Measurements from ENCODE around the gene CRB3.

CRB3 gene

GRCh38 chr19:6476155-6476895, 12.3 kb downstream of the CRB3 start:
- DNase-seq, result peak; percentile 53
- H3K36me3 ChIP-seq (ENCODE audit: control insufficient read depth in 1 of 2, insufficient read depth in 2 of 2, low read depth in 1 of 2, low read length in 2 of 2), result no peaks in the 10 kb centered on the region

DNA sequence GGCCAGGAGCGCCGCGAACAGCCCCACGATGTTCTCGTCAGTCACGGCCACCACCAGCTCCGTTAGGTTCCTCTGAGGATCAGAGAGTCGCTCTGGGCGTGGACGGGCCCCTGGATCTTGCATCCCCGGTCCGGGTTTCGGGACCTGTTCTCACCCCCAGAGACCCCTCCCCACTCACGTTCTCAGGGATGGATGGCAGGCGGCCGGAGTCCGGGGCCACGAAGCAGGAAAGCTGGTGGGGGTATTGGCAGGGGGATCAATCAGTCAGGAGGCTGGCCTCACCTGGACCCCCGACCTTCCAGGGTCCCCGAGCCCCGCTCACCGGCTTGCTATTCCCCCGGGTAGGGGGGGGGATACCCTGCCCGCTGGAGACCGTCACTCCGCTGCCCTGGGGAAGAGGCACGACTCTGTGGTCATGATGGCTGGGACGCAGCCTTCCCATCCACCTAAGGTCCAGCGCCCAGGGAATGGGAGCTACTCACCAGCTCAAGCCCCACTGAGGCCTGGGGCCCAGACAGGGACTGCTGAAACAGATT, 12.9 kb downstream of the CRB3 start:
- no peak overlapping the region for H3K18ac ChIP-seq (ENCODE audit: low read depth in 1 of 2, low read length in 2 of 2)
- H3K4me2 ChIP-seq (ENCODE audit: low read length, poor library complexity, severe bottlenecking), result peak overlapping the region; percentile 61
- H2BK12ac ChIP-seq (ENCODE audit: low read length in 2 of 2), result no peak overlapping the region

More at GRCh38 chr19:6476155-6476895, 12.3 kb downstream of the CRB3 start:
- 3% methylated on average over 33 of the region's 33 CpGs for WGBS
- Histone ChIP-seq H3K9ac (ENCODE audit: low read length) (no peak overlapping the region), H2BK12ac (ENCODE audit: low read length in 2 of 2) (no peak overlapping the region), H4K91ac (ENCODE audit: low read length) (no peak overlapping the region), H2BK15ac (ENCODE audit: low read depth, poor library complexity, severe bottlenecking) (no peak overlapping the region), H3K23ac (ENCODE audit: low read length in 2 of 2) (no peak overlapping the region), H3K4me2 (ENCODE audit: low read length, poor library complexity, severe bottlenecking) (peak overlapping the region; percentile 61), H2BK120ac (ENCODE audit: low read depth, low read length) (no peak overlapping the region), H3K27ac (ENCODE audit: low read length, poor library complexity, severe bottlenecking) (no peak overlapping the region), H2BK5ac (ENCODE audit: low read depth, low read length, poor library complexity, severe bottlenecking) (no peak overlapping the region), H2AK5ac (ENCODE audit: low read length, severe bottlenecking) (no peak overlapping the region), H3K4me1 (ENCODE audit: control insufficient read depth, insufficient read depth, low read depth, low read length) (peaks cover 25% of the 10 kb centered on the region), H3K79me1 (replicated peaks; ENCODE audit: low read length, poor library complexity, severe bottlenecking) (no peaks in the 10 kb centered on the region), H3K4me3 (ENCODE audit: insufficient read depth in 1 of 2, low read depth in 1 of 2, low read length in 2 of 2) (peak overlapping the region in 1 of 2 experiments; percentile 34), H3K4ac (ENCODE audit: low read depth in 1 of 2, low read length in 2 of 2) (no peak overlapping the region), H4K8ac (ENCODE audit: low read length) (no peak overlapping the region), H3K9me3 (ENCODE audit: control insufficient read depth, low read length) (no peaks in the 10 kb centered on the region), H3K18ac (ENCODE audit: low read depth in 1 of 2, low read length in 2 of 2) (no peak overlapping the region), H3K27me3 (ENCODE audit: control insufficient read depth in 1 of 2, insufficient read depth in 1 of 2, low read length in 2 of 2) (peaks cover 19 to 60% of the 10 kb centered on the region in 2 experiments), H3K14ac (ENCODE audit: low read length in 2 of 2) (no peak overlapping the region), H2AFZ (ENCODE audit: low read depth, low read length) (no peak overlapping the region)

DNA sequence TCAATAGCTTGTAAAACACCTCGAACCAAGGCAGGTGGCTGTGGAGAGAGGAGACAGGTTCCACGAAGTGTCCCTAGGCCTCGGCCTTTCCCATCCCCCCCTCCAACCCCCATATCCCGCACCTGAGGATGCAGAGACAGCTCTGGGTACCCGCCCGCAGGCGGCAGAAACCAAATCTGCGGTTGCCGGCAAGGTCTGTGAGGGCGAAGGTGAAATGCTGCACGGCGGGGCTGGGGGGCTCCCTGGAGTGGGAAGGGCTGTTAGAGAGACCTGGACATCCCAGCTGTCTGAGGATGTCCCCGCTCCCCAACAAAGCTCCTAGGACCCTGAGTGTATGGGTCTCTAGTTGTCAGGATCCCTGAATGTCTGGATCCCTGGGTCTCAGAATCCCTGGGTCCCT, 14.7 kb downstream of the CRB3 start:
- H3K14ac ChIP-seq (ENCODE audit: low read length in 2 of 2), result no peak overlapping the region
- no peak overlapping the region for H4K91ac ChIP-seq (ENCODE audit: low read length)

More for the DNA sequence above, 12.9 kb downstream of the CRB3 start:
- peaks cover 19 to 64% of the 10 kb centered on the region in 2 experiments for H3K27me3 ChIP-seq (ENCODE audit: control insufficient read depth in 1 of 2, insufficient read depth in 1 of 2, low read length in 2 of 2)
- H3K36me3 ChIP-seq (ENCODE audit: control insufficient read depth in 1 of 2, insufficient read depth in 2 of 2, low read depth in 1 of 2, low read length in 2 of 2), result no peaks in the 10 kb centered on the region
- H2BK5ac ChIP-seq (ENCODE audit: low read depth, low read length, poor library complexity, severe bottlenecking), result no peak overlapping the region
- WGBS, result 41% methylated on average over 21 of the region's 29 CpGs
- no peak overlapping the region for H3K14ac ChIP-seq (ENCODE audit: low read length in 2 of 2)
- H3K9me3 ChIP-seq (ENCODE audit: control insufficient read depth, low read length), result no peaks in the 10 kb centered on the region
- peak overlapping the region in 1 of 2 experiments; percentile 34 for H3K4me3 ChIP-seq (ENCODE audit: insufficient read depth in 1 of 2, low read depth in 1 of 2, low read length in 2 of 2)
- no peak overlapping the region for H2BK15ac ChIP-seq (ENCODE audit: low read depth, poor library complexity, severe bottlenecking)
- H4K91ac ChIP-seq (ENCODE audit: low read length), result no peak overlapping the region
- no peaks in the 10 kb centered on the region for H3K79me1 ChIP-seq (replicated peaks; ENCODE audit: low read length, poor library complexity, severe bottlenecking)
- no peak overlapping the region for H4K8ac ChIP-seq (ENCODE audit: low read length)
- H3K23ac ChIP-seq (ENCODE audit: low read length in 2 of 2), result no peak overlapping the region
- no peak overlapping the region for H2AFZ ChIP-seq (ENCODE audit: low read depth, low read length)
- DNase-seq, result no peak
- peaks cover 32% of the 10 kb centered on the region for H3K4me1 ChIP-seq (ENCODE audit: control insufficient read depth, insufficient read depth, low read depth, low read length)
- no peak overlapping the region for H3K4ac ChIP-seq (ENCODE audit: low read depth in 1 of 2, low read length in 2 of 2)
- no peak overlapping the region for H2AK5ac ChIP-seq (ENCODE audit: low read length, severe bottlenecking)
- H2BK120ac ChIP-seq (ENCODE audit: low read depth, low read length), result no peak overlapping the region
- H3K9ac ChIP-seq (ENCODE audit: low read length), result no peak overlapping the region
- H3K27ac ChIP-seq (ENCODE audit: low read length, poor library complexity, severe bottlenecking), result no peak overlapping the region

GRCh38 chr19:6479836-6480398, 15.8 kb downstream of the CRB3 start:
- H3K9me3 ChIP-seq (ENCODE audit: control insufficient read depth, low read length), result no peaks in the 10 kb centered on the region
- no peak overlapping the region for H4K8ac ChIP-seq (ENCODE audit: low read length)
- no peak overlapping the region for H3K9ac ChIP-seq (ENCODE audit: low read length)
- no peak overlapping the region for H3K4ac ChIP-seq (ENCODE audit: low read depth in 1 of 2, low read length in 2 of 2)
- 79% methylated on average over 4 of the region's 7 CpGs for WGBS
- H3K4me3 ChIP-seq (ENCODE audit: insufficient read depth in 1 of 2, low read depth in 1 of 2, low read length in 2 of 2), result no peak overlapping the region
- no peaks in the 10 kb centered on the region for H3K79me1 ChIP-seq (replicated peaks; ENCODE audit: low read length, poor library complexity, severe bottlenecking)
- no peak overlapping the region for H2BK15ac ChIP-seq (ENCODE audit: low read depth, poor library complexity, severe bottlenecking)
- no peak overlapping the region for H2BK5ac ChIP-seq (ENCODE audit: low read depth, low read length, poor library complexity, severe bottlenecking)
- H2AK5ac ChIP-seq (ENCODE audit: low read length, severe bottlenecking), result no peak overlapping the region
- H3K36me3 ChIP-seq (ENCODE audit: control insufficient read depth in 1 of 2, insufficient read depth in 2 of 2, low read depth in 1 of 2, low read length in 2 of 2), result no peaks in the 10 kb centered on the region
- no peak overlapping the region for H3K14ac ChIP-seq (ENCODE audit: low read length in 2 of 2)
- H2BK120ac ChIP-seq (ENCODE audit: low read depth, low read length), result no peak overlapping the region
- no peak overlapping the region for H3K4me2 ChIP-seq (ENCODE audit: low read length, poor library complexity, severe bottlenecking)
- H3K27me3 ChIP-seq (ENCODE audit: control insufficient read depth in 1 of 2, insufficient read depth in 1 of 2, low read length in 2 of 2), result peaks cover 15 to 61% of the 10 kb centered on the region in 2 experiments
- no peak for DNase-seq
- no peak overlapping the region for H4K91ac ChIP-seq (ENCODE audit: low read length)
- no peak overlapping the region for H3K23ac ChIP-seq (ENCODE audit: low read length in 2 of 2)
- no peak overlapping the region for H2AFZ ChIP-seq (ENCODE audit: low read depth, low read length)
- H3K4me1 ChIP-seq (ENCODE audit: control insufficient read depth, insufficient read depth, low read depth, low read length), result peaks cover 32% of the 10 kb centered on the region
- no peak overlapping the region for H3K18ac ChIP-seq (ENCODE audit: low read depth in 1 of 2, low read length in 2 of 2)
- H2BK12ac ChIP-seq (ENCODE audit: low read length in 2 of 2), result no peak overlapping the region
- H3K27ac ChIP-seq (ENCODE audit: low read length, poor library complexity, severe bottlenecking), result no peak overlapping the region

More for the DNA sequence above, 14.7 kb downstream of the CRB3 start:
- no peaks in the 10 kb centered on the region for H3K36me3 ChIP-seq (ENCODE audit: control insufficient read depth in 1 of 2, insufficient read depth in 2 of 2, low read depth in 1 of 2, low read length in 2 of 2)
- no peak overlapping the region for H2BK12ac ChIP-seq (ENCODE audit: low read length in 2 of 2)
- no peak overlapping the region for H3K23ac ChIP-seq (ENCODE audit: low read length in 2 of 2)
- peaks cover 32% of the 10 kb centered on the region for H3K4me1 ChIP-seq (ENCODE audit: control insufficient read depth, insufficient read depth, low read depth, low read length)
- no peak overlapping the region for H2BK5ac ChIP-seq (ENCODE audit: low read depth, low read length, poor library complexity, severe bottlenecking)
- no peak overlapping the region for H2BK15ac ChIP-seq (ENCODE audit: low read depth, poor library complexity, severe bottlenecking)
- H3K18ac ChIP-seq (ENCODE audit: low read depth in 1 of 2, low read length in 2 of 2), result no peak overlapping the region
- DNase-seq, result no peak
- H2BK120ac ChIP-seq (ENCODE audit: low read depth, low read length), result no peak overlapping the region
- H2AFZ ChIP-seq (ENCODE audit: low read depth, low read length), result no peak overlapping the region
- H4K8ac ChIP-seq (ENCODE audit: low read length), result no peak overlapping the region
- H3K27me3 ChIP-seq (ENCODE audit: control insufficient read depth in 1 of 2, insufficient read depth in 1 of 2, low read length in 2 of 2), result peaks cover 19 to 72% of the 10 kb centered on the region in 2 experiments
- no peak overlapping the region for H3K9ac ChIP-seq (ENCODE audit: low read length)
- H2AK5ac ChIP-seq (ENCODE audit: low read length, severe bottlenecking), result no peak overlapping the region
- H3K27ac ChIP-seq (ENCODE audit: low read length, poor library complexity, severe bottlenecking), result no peak overlapping the region
- 82% methylated on average over 13 of the region's 13 CpGs for whole genome bisulfite sequencing
- no peaks in the 10 kb centered on the region for H3K79me1 ChIP-seq (replicated peaks; ENCODE audit: low read length, poor library complexity, severe bottlenecking)
- no peak overlapping the region for H3K4me2 ChIP-seq (ENCODE audit: low read length, poor library complexity, severe bottlenecking)
- H3K4ac ChIP-seq (ENCODE audit: low read depth in 1 of 2, low read length in 2 of 2), result no peak overlapping the region
- no peak overlapping the region for H3K4me3 ChIP-seq (ENCODE audit: insufficient read depth in 1 of 2, low read depth in 1 of 2, low read length in 2 of 2)
- no peaks in the 10 kb centered on the region for H3K9me3 ChIP-seq (ENCODE audit: control insufficient read depth, low read length)
